H9 (cell line): ENCODE data around the gene BACE2. TPM values are rescaled to one million over a fixed set of nuclear protein-coding genes. Genes with fewer than 3 reads are reported as not detected.

Experiments used
- DNase-seq: peaks from one replicate; pipeline ENCODE4 v3.0.0-alpha.2; 2017
- H2AFZ ChIP-seq: one replicate; pipeline ENCODE4 v1.6.1; 2013; ENCODE audit warnings: mild to moderate bottlenecking, low read length, control low read depth, moderate library complexity
- H2AK5ac ChIP-seq: 2 replicates; pipeline ENCODE4 v1.6.1; 2013; ENCODE audit warnings: low read length, control low read depth, mixed read lengths; ENCODE audit not compliant: insufficient read length
- H2BK120ac ChIP-seq: one replicate; pipeline ENCODE4 v1.6.1; 2013; ENCODE audit warnings: low read depth, mild to moderate bottlenecking, low read length, control low read depth, inconsistent platforms; ENCODE audit not compliant: poor library complexity, severe bottlenecking
- H2BK12ac ChIP-seq: 2 replicates; pipeline ENCODE4 v1.6.1; 2013; ENCODE audit warnings: low read length, control low read depth, mixed read lengths, low read depth; ENCODE audit not compliant: insufficient read length
- H2BK15ac ChIP-seq: 2 replicates; pipeline ENCODE4 v1.6.1; 2013; ENCODE audit warnings: low read depth, low read length, control low read depth
- H2BK20ac ChIP-seq: one replicate; pipeline ENCODE4 v1.6.1; 2013; ENCODE audit warnings: low read depth, mild to moderate bottlenecking, low read length, control low read depth, inconsistent platforms; ENCODE audit not compliant: poor library complexity, severe bottlenecking
- H2BK5ac ChIP-seq: 2 replicates; pipeline ENCODE4 v1.6.1; 2013; ENCODE audit warnings: low read length, control low read depth, mixed read lengths; ENCODE audit not compliant: insufficient read length
- H3K14ac ChIP-seq: 2 replicates; pipeline ENCODE4 v1.6.1; 2013; ENCODE audit warnings: low read length, control low read depth; ENCODE audit not compliant: insufficient read depth
- H3K18ac ChIP-seq: 2 replicates; pipeline ENCODE4 v1.6.1; 2013; ENCODE audit warnings: low read depth, mild to moderate bottlenecking, mixed read lengths, low read length, control low read depth; ENCODE audit not compliant: insufficient read length
- H3K23ac ChIP-seq: 2 replicates; pipeline ENCODE4 v1.6.1; 2013; ENCODE audit warnings: low read length, control low read depth, mixed read lengths, low read depth; ENCODE audit not compliant: insufficient read length
- H3K23me2 ChIP-seq: 2 replicates; pipeline ENCODE4 v1.6.1; 2013; ENCODE audit warnings: low read depth, mild to moderate bottlenecking, mixed read lengths, low read length, control low read depth; ENCODE audit not compliant: insufficient read length, poor library complexity, severe bottlenecking
- H3K27ac ChIP-seq: 2 replicates; pipeline ENCODE4 v1.5.1; 2013; ENCODE audit warnings: low read length, control low read depth, mixed read lengths, low read depth; ENCODE audit not compliant: insufficient read length
- H3K27me3 ChIP-seq: 2 replicates; pipeline ENCODE4 v1.6.1; 2013; ENCODE audit warnings: low read length, control low read depth, inconsistent platforms; ENCODE audit not compliant: insufficient read depth
- H3K4ac ChIP-seq: 2 replicates; pipeline ENCODE4 v1.6.1; 2013; ENCODE audit warnings: low read depth, mild to moderate bottlenecking, control low read depth, inconsistent platforms, low read length, moderate library complexity
- H3K4me1 ChIP-seq: 2 replicates; pipeline ENCODE4 v1.6.1; 2013; ENCODE audit warnings: low read length, control low read depth, inconsistent platforms; ENCODE audit not compliant: insufficient read depth
- H3K4me2 ChIP-seq: 2 replicates; pipeline ENCODE4 v1.6.1; 2013; ENCODE audit warnings: low read length, control low read depth, mixed read lengths; ENCODE audit not compliant: insufficient read length, insufficient read depth
- H3K56ac ChIP-seq: 2 replicates; pipeline ENCODE4 v1.6.1; 2013; ENCODE audit warnings: low read depth, mild to moderate bottlenecking, mixed read lengths, low read length, control low read depth; ENCODE audit not compliant: insufficient read length
- H3K79me1 ChIP-seq: 2 replicates; pipeline ENCODE4 v1.6.1; 2013; ENCODE audit warnings: low read depth, mild to moderate bottlenecking, moderate library complexity, low read length, control low read depth, inconsistent platforms; ENCODE audit not compliant: insufficient read depth, poor library complexity, severe bottlenecking
- H3K79me2 ChIP-seq: 2 replicates; pipeline ENCODE4 v1.6.1; 2013; ENCODE audit warnings: low read length, control low read depth, inconsistent platforms; ENCODE audit not compliant: insufficient read depth
- H3K9ac ChIP-seq: 2 replicates; pipeline ENCODE4 v1.6.1; 2013; ENCODE audit warnings: low read length, control low read depth, mixed read lengths; ENCODE audit not compliant: insufficient read length; ENCODE audit errors: extremely low read depth
- H3K9me3 ChIP-seq: one replicate; pipeline ENCODE4 v1.6.1; 2013; ENCODE audit warnings: low read depth, low read length, inconsistent platforms; ENCODE audit not compliant: control insufficient read depth
- H3T11ph ChIP-seq: one replicate; pipeline ENCODE4 v1.6.1; 2013; ENCODE audit warnings: mild to moderate bottlenecking, low read length, control low read depth, inconsistent platforms
- H4K20me1 ChIP-seq: one replicate; pipeline ENCODE4 v1.6.1; 2013; ENCODE audit not compliant: control insufficient read depth, insufficient read length, insufficient read depth
- H4K5ac ChIP-seq: 2 replicates; pipeline ENCODE4 v1.6.1; 2013; ENCODE audit warnings: low read depth, mild to moderate bottlenecking, mixed read lengths, low read length, control low read depth; ENCODE audit not compliant: insufficient read length
- H4K8ac ChIP-seq: replicated peaks from 2 replicates; pipeline ENCODE4 v1.6.1; 2013; ENCODE audit warnings: low read length, control low read depth, mixed read lengths, low read depth; ENCODE audit not compliant: insufficient read length
- H4K91ac ChIP-seq: 2 replicates; pipeline ENCODE4 v1.6.1; 2013; ENCODE audit warnings: low read depth, mild to moderate bottlenecking, moderate library complexity, mixed read lengths, low read length, control low read depth; ENCODE audit not compliant: insufficient read length
- H3K27ac Mint-ChIP-seq, 3 experiments: 2 replicates in 2 of 3; 3 replicates in 1 of 3; pipeline ENCODE4 v1.8.0; 2020 to 2021; ENCODE audit warnings: mixed read lengths in 3 of 3, mild to moderate bottlenecking in 1 of 3, moderate library complexity in 1 of 3
- H3K27me3 Mint-ChIP-seq: 2 replicates; pipeline ENCODE4 v1.8.0; 2021; ENCODE audit warnings: low read depth, mild to moderate bottlenecking, moderate library complexity, mixed read lengths
- H3K36me3 Mint-ChIP-seq, 3 experiments: 2 replicates in 2 of 3; 3 replicates in 1 of 3; pipeline ENCODE4 v1.8.0; 2020 to 2021; ENCODE audit warnings: low read depth in 3 of 3, mixed read lengths in 3 of 3; ENCODE audit not compliant: insufficient read depth in 1 of 3
- H3K4me1 Mint-ChIP-seq, 2 experiments: 2 replicates each; pipeline ENCODE4 v1.8.0; 2020; ENCODE audit warnings: mixed read lengths in 2 of 2
- H3K4me3 Mint-ChIP-seq, 2 experiments: 2 replicates in 1 of 2; 3 replicates in 1 of 2; pipeline ENCODE4 v1.8.0; 2020 to 2021; ENCODE audit warnings: mild to moderate bottlenecking in 2 of 2, mixed read lengths in 2 of 2, moderate library complexity in 1 of 2
- H3K9me3 Mint-ChIP-seq, 2 experiments: 2 replicates in 1 of 2; 3 replicates in 1 of 2; pipeline ENCODE4 v1.8.0; 2020; ENCODE audit warnings: mild to moderate bottlenecking in 2 of 2, mixed read lengths in 2 of 2, moderate library complexity in 1 of 2
- CTCF ChIP-seq: fragments of 200-600 bp; sonication (generic); conservative IDR thresholded peaks from 3 replicates; pipeline ENCODE4 v1.8.0; 2021; ENCODE audit warnings: antibody characterized with exemption, mild to moderate bottlenecking
- WGBS: extraction: QIAGEN DNeasy Blood & Tissue Kit; methylation state at CpG from one replicate; pipeline ENCODE4 v1.1.7; 2013; ENCODE audit warnings: missing lambda C conversion rate, low lambda C conversion rate, mixed read lengths; ENCODE audit not compliant: insufficient read length; ENCODE audit errors: extremely low coverage; 5-methylcytosine and 5-hydroxymethylcytosine counted together
- total RNA-seq: library from RNA; stranded (reverse); gene quantifications from 2 replicates; pipeline ENCODE4 v1.2.1, GENCODE V29; 2021

The BACE2 gene
- total RNA-seq, 1 experiment from 2014 or later, result 8.0 TPM

GRCh38 chr21:41316200-41317062, 148.5 kb downstream of the BACE2 start, which contains the start of gene FAM3B:
FAM3B (plus strand) TSS chr21:41316801; CDS start chr21:41316880, 79 bp downstream.
- Mint-ChIP-seq H3K36me3 (no peaks in the 10 kb centered on the region; a peak in 1 of 7 replicates), H3K27me3 (peaks cover 39% of the 10 kb centered on the region), H3K27ac (peak within 1 kb of the TSS in 1 of 3 experiments; percentile 16; a peak in 1 of 7 replicates), H3K4me3 (peak within 1 kb of the TSS; percentile 64 to 79), H3K9me3 (no peaks in the 10 kb centered on the region), H3K4me1 (peaks cover 4 to 9% of the 10 kb centered on the region in 2 experiments)
- peaks cover 9% of the 10 kb centered on the region for H3K23me2 ChIP-seq
- no peaks in the 10 kb centered on the region for H4K20me1 ChIP-seq
- no peak within 1 kb of the TSS for H3K18ac ChIP-seq
- H4K5ac ChIP-seq, result no peak within 1 kb of the TSS
- no peaks in the 10 kb centered on the region; the same call in 1 of the 2 replicates for H3K27me3 ChIP-seq
- H2BK5ac ChIP-seq, result no peak within 1 kb of the TSS
- no peak for TF ChIP-seq CTCF
- H3K4ac ChIP-seq, result no peak within 1 kb of the TSS
- peak; percentile 84 for DNase-seq
- no CpG with 5 or more reads among the region's 55 CpGs for WGBS
- H2BK20ac ChIP-seq, result no peak within 1 kb of the TSS
- H2AK5ac ChIP-seq, result no peak within 1 kb of the TSS
- no peaks in the 10 kb centered on the region for H3K79me2 ChIP-seq
- no peak within 1 kb of the TSS for H3K56ac ChIP-seq
- no peak within 1 kb of the TSS for H2BK12ac ChIP-seq
- no peak within 1 kb of the TSS for H3K9ac ChIP-seq
- no peak within 1 kb of the TSS for H4K91ac ChIP-seq
- H3K14ac ChIP-seq, result no peak within 1 kb of the TSS; the same call in 1 of the 2 replicates
- H2BK120ac ChIP-seq, result no peak within 1 kb of the TSS
- H4K8ac ChIP-seq, result no peak within 1 kb of the TSS
- H3K4me1 ChIP-seq, result no peaks in the 10 kb centered on the region; the same call in 1 of the 2 replicates
- no peaks in the 10 kb centered on the region for H3K9me3 ChIP-seq
- no peak within 1 kb of the TSS for H3T11ph ChIP-seq
- no peaks in the 10 kb centered on the region for H3K79me1 ChIP-seq
- H2AFZ ChIP-seq, result no peak within 1 kb of the TSS
- H3K23ac ChIP-seq, result no peak within 1 kb of the TSS
- H3K27ac ChIP-seq, result no peak within 1 kb of the TSS
- no peak within 1 kb of the TSS for H2BK15ac ChIP-seq
- H3K4me2 ChIP-seq, result peak within 1 kb of the TSS; percentile 63
